ENCODE results near the gene CTAGE6.
"Not testable (repeated sequence)": the region's sequence is repeated elsewhere in the genome, so short reads cannot be mapped to it uniquely, and the experiment has no call there.

CTAGE6 gene

DNA sequence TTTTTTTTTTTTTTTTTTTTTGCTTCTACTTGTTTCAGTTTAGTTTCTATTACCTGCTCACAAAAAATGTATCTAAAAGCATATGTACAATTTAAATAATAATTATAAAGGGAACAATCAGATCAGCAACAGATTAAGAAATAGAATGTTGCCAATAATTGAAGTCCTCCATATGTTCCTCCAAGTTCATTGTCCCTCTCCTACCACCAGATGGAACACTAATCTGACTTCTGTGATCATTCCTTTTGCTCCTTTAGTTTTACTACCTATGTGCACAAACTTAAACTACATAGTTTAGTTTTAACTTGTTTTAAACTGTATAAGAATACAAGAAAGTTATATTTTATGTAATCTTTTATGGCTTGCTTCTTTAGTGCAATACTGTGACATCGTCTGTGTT is 5.6 kb upstream of the CTAGE6 start:
- H3K4me3 ChIP-seq (ENCODE audit: low read length in 2 of 2); H3K9ac ChIP-seq (ENCODE audit: low read length in 2 of 2); H3K27me3 ChIP-seq (ENCODE audit: control insufficient read depth in 1 of 2, insufficient read depth in 2 of 2, low read length in 2 of 2); H3K9me3 ChIP-seq (ENCODE audit: control insufficient read depth in 2 of 2, low read length in 2 of 2); H3K4me1 ChIP-seq (ENCODE audit: control insufficient read depth, insufficient read depth, low read length); H3K36me3 ChIP-seq (ENCODE audit: control insufficient read depth in 2 of 2, insufficient read depth in 2 of 2, low read length in 2 of 2); H3K27ac ChIP-seq (ENCODE audit: low read length): not testable (repeated sequence)

DNA sequence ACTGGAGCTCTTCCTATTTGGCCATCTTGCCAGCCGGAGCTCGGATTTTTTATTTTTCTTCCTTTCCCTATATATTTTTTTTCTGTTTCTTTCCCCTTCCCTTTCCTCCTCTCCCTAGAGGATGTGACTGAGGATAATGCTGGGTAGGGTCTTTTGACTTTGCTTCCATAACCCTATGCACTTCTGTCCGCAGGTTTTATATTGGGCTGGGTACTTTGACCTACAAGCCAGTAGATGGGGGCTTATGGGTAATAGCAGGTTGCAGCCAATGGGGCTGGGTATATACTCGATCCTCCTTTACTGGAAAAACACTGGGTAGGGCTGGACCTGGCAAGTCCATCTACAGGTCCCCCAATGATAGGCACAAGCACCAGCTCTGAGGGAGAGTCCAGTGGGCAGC is 12.2 kb downstream of the CTAGE6 start:
- H3K36me3 ChIP-seq (ENCODE audit: control insufficient read depth in 2 of 2, insufficient read depth in 2 of 2, low read length in 2 of 2); H3K4me1 ChIP-seq (ENCODE audit: control insufficient read depth, insufficient read depth, low read length); H3K27me3 ChIP-seq (ENCODE audit: control insufficient read depth in 1 of 2, insufficient read depth in 2 of 2, low read length in 2 of 2); H3K9ac ChIP-seq (ENCODE audit: low read length in 2 of 2); H3K9me3 ChIP-seq (ENCODE audit: control insufficient read depth in 2 of 2, low read length in 2 of 2); H3K27ac ChIP-seq (ENCODE audit: low read length); H3K4me3 ChIP-seq (ENCODE audit: low read length in 2 of 2): not testable (repeated sequence)

DNA sequence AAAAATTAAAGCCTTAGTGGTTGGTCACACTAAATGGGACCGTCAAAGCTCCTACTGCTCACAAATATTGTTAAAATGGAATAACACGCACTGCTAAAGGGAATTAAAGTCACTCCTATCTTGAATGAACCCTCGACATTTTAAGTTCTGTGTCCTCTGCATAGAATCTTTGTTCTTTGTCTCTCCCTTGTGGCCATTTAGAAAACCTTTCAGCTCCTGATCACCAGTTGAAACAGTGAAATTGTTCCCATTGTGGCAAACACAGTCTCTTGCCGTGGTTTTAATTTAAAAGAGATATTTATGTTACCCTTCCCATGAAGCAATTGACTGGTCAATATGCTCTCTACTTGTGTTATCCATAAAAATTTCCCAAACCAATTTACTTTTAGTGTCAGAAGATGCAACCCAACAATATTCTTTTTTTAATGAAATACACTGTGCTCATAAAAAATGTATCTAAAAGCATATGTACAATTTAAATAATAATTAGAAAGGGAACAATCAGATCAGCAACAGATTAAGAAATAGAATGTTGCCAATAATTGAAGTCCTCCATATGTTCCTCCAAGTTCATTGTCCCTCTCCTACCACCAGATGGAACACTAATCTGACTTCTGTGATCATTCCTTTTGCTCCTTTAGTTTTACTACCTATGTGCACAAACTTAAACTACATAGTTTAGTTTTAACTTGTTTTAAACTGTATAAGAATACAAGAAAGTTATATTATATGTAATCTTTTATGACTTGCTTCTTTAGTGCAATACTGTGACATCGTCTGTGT is 20.3 kb downstream of the CTAGE6 start:
- not testable (repeated sequence) for H3K9ac ChIP-seq (ENCODE audit: low read length in 2 of 2); H3K4me3 ChIP-seq (ENCODE audit: low read length in 2 of 2); H3K27me3 ChIP-seq (ENCODE audit: control insufficient read depth in 1 of 2, insufficient read depth in 2 of 2, low read length in 2 of 2); H3K27ac ChIP-seq (ENCODE audit: low read length); H3K36me3 ChIP-seq (ENCODE audit: control insufficient read depth in 2 of 2, insufficient read depth in 2 of 2, low read length in 2 of 2); H3K4me1 ChIP-seq (ENCODE audit: control insufficient read depth, insufficient read depth, low read length); H3K9me3 ChIP-seq (ENCODE audit: control insufficient read depth in 2 of 2, low read length in 2 of 2)

DNA sequence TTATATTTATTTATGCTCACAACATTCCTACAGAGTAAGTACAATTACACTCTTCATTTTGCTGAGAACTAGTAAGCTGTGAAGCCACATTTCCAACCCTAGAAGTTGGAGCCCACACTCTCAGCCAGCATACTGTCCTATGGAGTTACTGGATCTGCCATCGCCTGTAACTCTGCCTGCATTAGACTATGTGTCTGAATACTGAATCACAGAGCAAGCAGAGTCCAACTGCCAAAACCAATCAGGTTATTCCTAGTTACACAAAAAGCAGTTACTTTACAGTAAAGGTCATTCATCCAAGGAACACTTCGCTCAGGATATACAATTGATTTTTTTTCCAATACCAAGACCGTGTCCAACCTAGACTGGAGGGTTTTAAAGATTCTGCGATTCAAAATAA is 21.5 kb downstream of the CTAGE6 start:
- no peaks in the 10 kb centered on the region for H3K4me1 ChIP-seq (ENCODE audit: control insufficient read depth, insufficient read depth, low read length)
- no peak overlapping the region for H3K4me3 ChIP-seq (ENCODE audit: low read length in 2 of 2)
- H3K27me3 ChIP-seq (ENCODE audit: control insufficient read depth in 1 of 2, insufficient read depth in 2 of 2, low read length in 2 of 2): no peaks in the 10 kb centered on the region
- H3K27ac ChIP-seq (ENCODE audit: low read length): no peak overlapping the region
- no peaks in the 10 kb centered on the region for H3K36me3 ChIP-seq (ENCODE audit: control insufficient read depth in 2 of 2, insufficient read depth in 2 of 2, low read length in 2 of 2)
- no peaks in the 10 kb centered on the region for H3K9me3 ChIP-seq (ENCODE audit: control insufficient read depth in 2 of 2, low read length in 2 of 2)
- no peak overlapping the region for H3K9ac ChIP-seq (ENCODE audit: low read length in 2 of 2)

DNA sequence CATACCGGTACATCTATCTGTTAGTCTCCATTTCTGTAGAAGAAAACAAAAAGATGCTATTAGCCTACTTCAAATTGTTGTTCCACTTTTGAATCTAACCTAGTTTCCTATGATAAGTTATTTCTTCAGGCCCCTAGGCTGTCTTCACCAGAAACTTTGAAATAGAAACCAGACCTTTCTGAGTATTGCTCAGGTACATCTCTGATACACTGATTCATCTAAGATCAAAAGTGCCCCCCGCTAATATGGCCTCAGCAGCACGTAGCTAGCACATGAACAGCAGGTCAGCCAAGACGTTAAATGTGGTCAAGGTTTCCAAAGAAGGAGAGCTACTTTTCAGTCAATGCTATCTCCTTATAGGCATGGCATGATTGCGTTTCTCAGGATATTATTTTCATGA is 23.6 kb downstream of the CTAGE6 start:
- no peak overlapping the region for H3K9ac ChIP-seq (ENCODE audit: low read length in 2 of 2)

DNA sequence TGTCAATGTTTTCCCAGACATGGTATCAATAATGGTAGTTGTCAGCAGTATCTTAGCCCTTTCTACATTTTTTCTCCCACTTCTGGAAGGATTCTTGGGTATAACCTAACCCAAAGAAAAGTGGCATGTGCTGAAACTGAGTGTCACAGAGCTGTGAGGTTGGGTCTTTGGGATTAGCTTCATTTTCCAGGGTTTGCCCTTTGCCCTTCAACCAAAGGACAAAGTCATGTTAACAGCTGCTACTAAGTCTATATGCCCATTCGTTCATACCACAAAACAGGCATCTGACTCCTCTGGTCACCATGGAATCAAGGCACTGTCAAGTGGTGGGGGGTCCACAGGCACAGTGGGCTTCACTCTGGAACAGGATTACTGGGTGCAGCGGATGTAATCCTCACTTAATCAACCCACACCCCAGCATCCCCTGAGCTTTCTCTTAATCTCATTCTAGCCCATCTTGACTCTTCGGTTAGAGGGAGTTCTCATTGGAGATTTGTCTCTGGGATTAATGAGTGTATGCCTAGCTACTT is 29.1 kb downstream of the CTAGE6 start:
- no peak overlapping the region for H3K4me3 ChIP-seq (ENCODE audit: low read length in 2 of 2)
- H3K27ac ChIP-seq (ENCODE audit: low read length): no peak overlapping the region
- H3K4me1 ChIP-seq (ENCODE audit: control insufficient read depth, insufficient read depth, low read length): no peaks in the 10 kb centered on the region
- no peaks in the 10 kb centered on the region for H3K27me3 ChIP-seq (ENCODE audit: control insufficient read depth in 1 of 2, insufficient read depth in 2 of 2, low read length in 2 of 2)
- H3K9me3 ChIP-seq (ENCODE audit: control insufficient read depth in 2 of 2, low read length in 2 of 2): no peaks in the 10 kb centered on the region
- no peak overlapping the region for H3K9ac ChIP-seq (ENCODE audit: low read length in 2 of 2)
- no peaks in the 10 kb centered on the region for H3K36me3 ChIP-seq (ENCODE audit: control insufficient read depth in 2 of 2, insufficient read depth in 2 of 2, low read length in 2 of 2)

More for the DNA sequence above, 23.6 kb downstream of the CTAGE6 start:
- Histone ChIP-seq H3K27ac (ENCODE audit: low read length) (no peak overlapping the region), H3K9me3 (ENCODE audit: control insufficient read depth in 2 of 2, low read length in 2 of 2) (no peaks in the 10 kb centered on the region), H3K27me3 (ENCODE audit: control insufficient read depth in 1 of 2, insufficient read depth in 2 of 2, low read length in 2 of 2) (no peaks in the 10 kb centered on the region), H3K4me1 (ENCODE audit: control insufficient read depth, insufficient read depth, low read length) (no peaks in the 10 kb centered on the region), H3K36me3 (ENCODE audit: control insufficient read depth in 2 of 2, insufficient read depth in 2 of 2, low read length in 2 of 2) (no peaks in the 10 kb centered on the region), H3K4me3 (ENCODE audit: low read length in 2 of 2) (no peak overlapping the region)

DNA sequence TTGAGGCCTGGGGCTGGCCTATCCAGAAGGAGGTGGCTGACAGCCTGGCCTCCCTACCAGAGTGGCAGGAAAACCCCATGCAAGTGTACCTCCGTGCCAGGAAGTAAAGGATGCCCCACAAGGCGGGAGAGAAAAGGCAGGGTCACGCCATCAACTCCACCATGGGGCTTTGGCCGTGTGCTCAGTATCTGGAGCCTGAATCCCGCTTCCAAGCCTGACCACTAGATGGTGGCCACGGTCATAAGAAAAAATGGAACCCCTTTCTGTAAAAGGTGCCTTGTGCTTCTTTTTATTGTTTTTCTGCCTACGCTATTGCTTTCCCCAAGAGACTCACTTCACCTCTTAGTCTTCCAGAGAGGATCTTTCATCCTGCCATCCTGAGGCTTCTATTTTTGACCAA is 29.9 kb downstream of the CTAGE6 start:
- not testable (repeated sequence) for H3K4me3 ChIP-seq (ENCODE audit: low read length in 2 of 2); H3K27me3 ChIP-seq (ENCODE audit: control insufficient read depth in 1 of 2, insufficient read depth in 2 of 2, low read length in 2 of 2); H3K9me3 ChIP-seq (ENCODE audit: control insufficient read depth in 2 of 2, low read length in 2 of 2); H3K36me3 ChIP-seq (ENCODE audit: control insufficient read depth in 2 of 2, insufficient read depth in 2 of 2, low read length in 2 of 2); H3K9ac ChIP-seq (ENCODE audit: low read length in 2 of 2); H3K27ac ChIP-seq (ENCODE audit: low read length); H3K4me1 ChIP-seq (ENCODE audit: control insufficient read depth, insufficient read depth, low read length)

DNA sequence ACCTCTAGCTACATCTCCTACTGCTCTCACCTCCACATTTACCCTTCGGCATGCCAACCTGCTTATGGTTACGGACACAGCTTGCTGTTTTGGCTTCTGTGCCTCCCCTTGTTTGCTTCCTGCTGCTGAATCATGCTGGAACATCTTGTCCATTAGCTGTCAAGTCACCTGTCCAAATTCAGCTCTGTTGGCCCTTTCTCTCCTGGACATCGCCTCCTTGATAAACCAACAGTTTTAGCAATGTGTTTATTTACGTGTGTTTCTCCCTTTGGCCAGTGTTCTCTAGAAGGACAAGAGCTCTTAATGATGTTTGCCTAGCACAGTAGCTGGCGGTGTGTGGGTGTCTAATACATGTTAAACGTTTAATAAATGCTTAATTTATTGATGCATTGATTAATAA is 31.4 kb downstream of the CTAGE6 start:
- not testable (repeated sequence) for H3K27me3 ChIP-seq (ENCODE audit: control insufficient read depth in 1 of 2, insufficient read depth in 2 of 2, low read length in 2 of 2); H3K9ac ChIP-seq (ENCODE audit: low read length in 2 of 2); H3K9me3 ChIP-seq (ENCODE audit: control insufficient read depth in 2 of 2, low read length in 2 of 2); H3K4me3 ChIP-seq (ENCODE audit: low read length in 2 of 2); H3K36me3 ChIP-seq (ENCODE audit: control insufficient read depth in 2 of 2, insufficient read depth in 2 of 2, low read length in 2 of 2); H3K4me1 ChIP-seq (ENCODE audit: control insufficient read depth, insufficient read depth, low read length); H3K27ac ChIP-seq (ENCODE audit: low read length)

DNA sequence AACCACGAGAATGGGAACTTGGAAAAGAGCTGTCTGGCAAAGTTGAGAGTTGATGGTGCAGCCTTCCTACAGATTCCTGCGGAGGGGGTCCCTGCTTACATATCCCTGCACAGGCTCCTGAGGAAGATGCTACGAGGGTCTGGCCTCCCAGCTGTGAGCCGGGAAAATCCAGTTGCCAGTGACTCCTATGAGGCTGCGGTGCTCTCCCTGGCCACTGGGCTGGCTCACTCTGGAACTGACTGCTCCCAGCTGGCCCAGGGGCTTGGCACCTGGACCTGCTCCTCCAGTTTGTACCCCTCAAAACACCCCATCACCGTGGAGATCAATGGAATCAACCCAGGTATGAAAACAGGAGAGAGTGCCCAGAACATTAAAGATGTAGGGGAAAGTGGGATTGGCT is 37.2 kb downstream of the CTAGE6 start:
- H3K9ac ChIP-seq (ENCODE audit: low read length in 2 of 2); H3K27me3 ChIP-seq (ENCODE audit: control insufficient read depth in 1 of 2, insufficient read depth in 2 of 2, low read length in 2 of 2); H3K27ac ChIP-seq (ENCODE audit: low read length); H3K9me3 ChIP-seq (ENCODE audit: control insufficient read depth in 2 of 2, low read length in 2 of 2); H3K36me3 ChIP-seq (ENCODE audit: control insufficient read depth in 2 of 2, insufficient read depth in 2 of 2, low read length in 2 of 2); H3K4me3 ChIP-seq (ENCODE audit: low read length in 2 of 2); H3K4me1 ChIP-seq (ENCODE audit: control insufficient read depth, insufficient read depth, low read length): not testable (repeated sequence)

DNA sequence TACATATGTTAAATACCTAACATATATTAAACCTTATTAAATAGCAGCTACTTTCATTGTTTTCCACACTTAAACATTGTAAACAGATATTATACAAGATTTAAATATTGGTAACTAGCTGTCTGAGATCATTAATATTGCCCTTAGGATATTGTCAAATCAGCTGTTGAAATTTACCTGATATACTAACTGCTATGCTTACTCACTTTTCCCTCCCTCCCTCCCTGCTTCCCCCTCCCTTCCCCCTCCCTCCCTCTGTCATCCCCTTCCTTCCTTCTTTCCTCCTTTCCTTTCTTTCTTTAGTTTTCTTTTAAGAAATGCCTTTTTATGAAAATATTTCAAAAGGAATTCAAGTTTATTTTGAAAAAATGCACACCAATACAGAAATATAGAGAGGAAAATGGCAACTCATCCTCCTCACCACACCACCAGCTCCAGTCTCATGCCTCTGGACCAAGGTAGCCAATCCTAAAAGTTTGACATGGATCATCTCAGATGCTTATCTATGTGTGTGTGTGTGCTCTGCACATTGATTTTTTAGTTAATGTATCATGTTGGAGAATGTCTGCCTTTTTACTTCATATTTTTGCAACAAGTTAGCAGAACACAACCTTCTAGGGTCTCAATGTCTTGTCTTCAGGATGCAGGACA is 41.8 kb downstream of the CTAGE6 start:
- H3K9me3 ChIP-seq (ENCODE audit: control insufficient read depth in 2 of 2, low read length in 2 of 2); H3K4me1 ChIP-seq (ENCODE audit: control insufficient read depth, insufficient read depth, low read length); H3K36me3 ChIP-seq (ENCODE audit: control insufficient read depth in 2 of 2, insufficient read depth in 2 of 2, low read length in 2 of 2); H3K9ac ChIP-seq (ENCODE audit: low read length in 2 of 2); H3K27me3 ChIP-seq (ENCODE audit: control insufficient read depth in 1 of 2, insufficient read depth in 2 of 2, low read length in 2 of 2); H3K4me3 ChIP-seq (ENCODE audit: low read length in 2 of 2); H3K27ac ChIP-seq (ENCODE audit: low read length): not testable (repeated sequence)
